ENCODE results near the gene MEGF11. TPM values are rescaled to one million over a fixed set of nuclear protein-coding genes. Genes with fewer than 3 reads are reported as not detected.

Gene MEGF11
- total RNA-seq, 1 experiment from 2014 or later: not detected

DNA sequence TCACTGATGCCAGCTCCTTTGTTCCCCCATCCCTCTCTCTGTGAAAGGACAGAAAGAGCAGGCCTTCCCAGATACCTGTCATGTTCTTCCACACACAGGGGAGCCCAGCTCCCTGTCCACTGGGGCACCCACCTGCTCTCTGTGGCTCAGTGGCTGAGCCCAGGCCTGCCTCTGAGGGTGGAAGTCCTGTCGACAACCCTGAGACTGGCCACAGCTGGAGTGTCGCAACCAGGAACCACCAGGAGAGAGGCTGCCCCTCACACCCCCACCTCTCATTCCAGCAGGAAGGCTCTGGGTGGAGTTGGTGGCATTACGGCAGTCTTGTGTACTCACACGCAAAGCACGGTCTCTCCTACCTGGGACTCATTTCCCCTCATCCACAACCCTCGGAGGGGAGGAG lies 66.3 kb downstream of the MEGF11 start:
- Histone ChIP-seq H3K79me2 (ENCODE audit: low read length) (no peaks in the 10 kb centered on the region), H3K9me2 (replicated peaks; ENCODE audit: low read length) (no peaks in the 10 kb centered on the region), H3K27me3 (ENCODE audit: low read length) (peaks cover 40% of the 10 kb centered on the region), H3K4me2 (ENCODE audit: low read length) (no peak overlapping the region), H3K9me3 (ENCODE audit: low read length) (no peaks in the 10 kb centered on the region), H3K4me1 (ENCODE audit: insufficient read depth, low read length) (no peaks in the 10 kb centered on the region), H3K36me3 (ENCODE audit: low read depth, low read length) (no peaks in the 10 kb centered on the region), H3F3A (ENCODE audit: low read length, unreplicated experiment) (no peaks in the 10 kb centered on the region), H3K9ac (ENCODE audit: low read length) (no peak overlapping the region), H4K20me1 (ENCODE audit: low read length) (no peaks in the 10 kb centered on the region), H2AFZ (ENCODE audit: low read length) (no peak overlapping the region), H3K27ac (ENCODE audit: low read length) (no peak overlapping the region), H3K4me3 (ENCODE audit: low read length) (no peak overlapping the region)
- DNase-seq (no peak), ATAC-seq (no peak)
- ChIA-PET POLR2A (ENCODE audit: unreplicated experiment) (no interaction called here), CTCF (no interaction called here)
- intact Hi-C loops (cut with micrococcal nuclease): no loop called here
- TF ChIP-seq, protein P1, sequence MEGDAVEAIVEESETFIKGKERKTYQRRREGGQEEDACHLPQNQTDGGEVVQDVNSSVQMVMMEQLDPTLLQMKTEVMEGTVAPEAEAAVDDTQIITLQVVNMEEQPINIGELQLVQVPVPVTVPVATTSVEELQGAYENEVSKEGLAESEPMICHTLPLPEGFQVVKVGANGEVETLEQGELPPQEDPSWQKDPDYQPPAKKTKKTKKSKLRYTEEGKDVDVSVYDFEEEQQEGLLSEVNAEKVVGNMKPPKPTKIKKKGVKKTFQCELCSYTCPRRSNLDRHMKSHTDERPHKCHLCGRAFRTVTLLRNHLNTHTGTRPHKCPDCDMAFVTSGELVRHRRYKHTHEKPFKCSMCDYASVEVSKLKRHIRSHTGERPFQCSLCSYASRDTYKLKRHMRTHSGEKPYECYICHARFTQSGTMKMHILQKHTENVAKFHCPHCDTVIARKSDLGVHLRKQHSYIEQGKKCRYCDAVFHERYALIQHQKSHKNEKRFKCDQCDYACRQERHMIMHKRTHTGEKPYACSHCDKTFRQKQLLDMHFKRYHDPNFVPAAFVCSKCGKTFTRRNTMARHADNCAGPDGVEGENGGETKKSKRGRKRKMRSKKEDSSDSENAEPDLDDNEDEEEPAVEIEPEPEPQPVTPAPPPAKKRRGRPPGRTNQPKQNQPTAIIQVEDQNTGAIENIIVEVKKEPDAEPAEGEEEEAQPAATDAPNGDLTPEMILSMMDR (conservative IDR thresholded peaks at IDR 0.05; ENCODE audit: low read depth, low read length): no peak
- no peak for TF ChIP-seq EZH2 (IDR thresholded peaks at IDR 0.05; ENCODE audit: low read length, unreplicated experiment)
- no peak for TF ChIP-seq EZH2phosphoT487 (IDR thresholded peaks at IDR 0.05; ENCODE audit: borderline replicate concordance, low read length)
- BruUV-seq (replicated peaks): no TSS peak

DNA sequence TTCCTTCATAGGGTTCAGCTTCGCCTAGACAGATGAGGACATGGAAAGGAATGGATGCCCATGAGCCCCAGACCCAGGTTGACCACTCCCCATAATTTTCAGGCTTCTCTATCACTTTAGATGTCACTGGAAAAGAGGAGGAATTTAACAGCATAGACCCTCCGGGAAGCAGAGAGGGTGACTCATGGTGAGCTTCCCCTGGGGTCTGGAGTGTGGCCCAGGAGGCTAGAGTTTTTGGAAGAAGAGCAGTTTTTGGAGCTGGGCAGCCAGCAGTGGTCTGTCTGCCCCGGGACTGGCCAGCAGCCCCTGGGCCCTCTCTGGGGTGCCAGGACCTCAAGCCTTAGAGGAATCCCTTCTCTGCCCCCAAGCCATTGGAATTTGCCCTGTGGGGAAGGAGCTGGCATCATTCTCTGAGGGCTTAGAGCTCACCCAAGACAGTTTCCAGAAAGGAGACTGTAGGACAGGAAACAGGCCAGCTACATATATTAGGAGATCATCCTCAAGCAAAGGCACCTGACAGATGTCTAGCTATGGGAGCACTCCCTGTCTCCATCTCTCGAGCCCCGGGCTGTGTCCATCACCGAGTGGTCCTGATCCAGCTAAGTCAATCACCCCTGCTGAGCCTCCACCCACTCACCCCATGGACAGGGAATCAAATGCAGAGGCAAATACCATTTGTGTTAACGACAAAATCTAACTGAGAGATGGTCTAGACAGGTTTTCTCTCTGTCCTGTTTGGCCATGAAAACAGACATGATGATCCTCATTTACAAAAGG lies 67.3 kb downstream of the MEGF11 start:
- H3F3A ChIP-seq (ENCODE audit: low read length, unreplicated experiment): no peaks in the 10 kb centered on the region
- CTCF ChIA-PET: no interaction called here
- POLR2A ChIA-PET (ENCODE audit: unreplicated experiment): no interaction called here
- no peak overlapping the region for H3K4me3 ChIP-seq (ENCODE audit: low read length)
- no peaks in the 10 kb centered on the region for H4K20me1 ChIP-seq (ENCODE audit: low read length)
- no peak overlapping the region for H3K9ac ChIP-seq (ENCODE audit: low read length)
- ATAC-seq (no peak), DNase-seq (no peak)
- no TSS peak for BruUV-seq (replicated peaks)
- no peaks in the 10 kb centered on the region for H3K9me2 ChIP-seq (replicated peaks; ENCODE audit: low read length)
- no peaks in the 10 kb centered on the region for H3K36me3 ChIP-seq (ENCODE audit: low read depth, low read length)
- TF ChIP-seq EZH2phosphoT487 (IDR thresholded peaks at IDR 0.05; ENCODE audit: borderline replicate concordance, low read length) (no peak), EZH2 (IDR thresholded peaks at IDR 0.05; ENCODE audit: low read length, unreplicated experiment) (no peak)
- TF ChIP-seq, protein P1 (conservative IDR thresholded peaks at IDR 0.05; ENCODE audit: low read depth, low read length): no peak
- no peak overlapping the region for H3K4me2 ChIP-seq (ENCODE audit: low read length)
- H2AFZ ChIP-seq (ENCODE audit: low read length): no peak overlapping the region
- H3K9me3 ChIP-seq (ENCODE audit: low read length): no peaks in the 10 kb centered on the region
- intact Hi-C loops (cut with micrococcal nuclease): no loop called here
- H3K27me3 ChIP-seq (ENCODE audit: low read length): peaks cover 51% of the 10 kb centered on the region
- H3K27ac ChIP-seq (ENCODE audit: low read length): no peak overlapping the region
- H3K4me1 ChIP-seq (ENCODE audit: insufficient read depth, low read length): no peaks in the 10 kb centered on the region
- H3K79me2 ChIP-seq (ENCODE audit: low read length): no peaks in the 10 kb centered on the region
